GM10847 (cell line): ENCODE results near the gene DCP2.

Source experiments
- POLR2A ChIP-seq: IDR thresholded peaks from 2 replicates; pipeline ENCODE4 v1.6.1; 2011; ENCODE audit not compliant: insufficient read length; ENCODE audit errors: extremely low read depth

Gene DCP2

GRCh38 chr5:112958093-112959088 lies 18.2 kb upstream of the DCP2 start:
- no peak for TF ChIP-seq POLR2A

- no peak for TF ChIP-seq POLR2A
These were observed 16.3 kb upstream of the DCP2 start for GRCh38 chr5:112960315-112960714.

GRCh38 chr5:112960863-112961504 lies 15.6 kb upstream of the DCP2 start:
- TF ChIP-seq POLR2A, result no peak

- TF ChIP-seq POLR2A, result no peak
These were observed 10.8 kb upstream of the DCP2 start for GRCh38 chr5:112965733-112966306.

- no peak for TF ChIP-seq POLR2A
These were observed 9.0 kb upstream of the DCP2 start for GRCh38 chr5:112967520-112968083.

GRCh38 chr5:112968411-112969106 lies 8.0 kb upstream of the DCP2 start:
- no peak for TF ChIP-seq POLR2A

GRCh38 chr5:112971276-112971675 lies 5.3 kb upstream of the DCP2 start:
- no peak for TF ChIP-seq POLR2A

GRCh38 chr5:112973036-112973435 lies 3.6 kb upstream of the DCP2 start:
- no peak for TF ChIP-seq POLR2A

GRCh38 chr5:112973904-112974303 lies 2.7 kb upstream of the DCP2 start:
- TF ChIP-seq POLR2A, result no peak

GRCh38 chr5:112974901-112975300 lies 1.7 kb upstream of the DCP2 start:
- TF ChIP-seq POLR2A, result no peak

- no peak for TF ChIP-seq POLR2A
These were observed 722 bp upstream of the DCP2 start for GRCh38 chr5:112975721-112976431.

GRCh38 chr5:112977440-112977861 lies 853 bp downstream of the DCP2 start:
- no peak for TF ChIP-seq POLR2A

- TF ChIP-seq POLR2A, result no peak
These were observed 2.2 kb downstream of the DCP2 start for GRCh38 chr5:112978836-112979235.

- TF ChIP-seq POLR2A, result no peak
These were observed 3.1 kb downstream of the DCP2 start for GRCh38 chr5:112979723-112980122.
